H1 (cell line): ENCODE data around the gene PPP1R3G. TPM values are rescaled to one million over a fixed set of nuclear protein-coding genes. Genes with fewer than 3 reads are reported as not detected.

Experiments
- POLR2AphosphoS5 ChIP-seq: IDR thresholded peaks from 2 replicates; pipeline ENCODE4 v1.6.1; 2011; ENCODE audit warnings: low read depth, low read length
- RXRA ChIP-seq: IDR thresholded peaks from 2 replicates; pipeline ENCODE4 v1.6.1; 2011; ENCODE audit warnings: low read depth, mild to moderate bottlenecking, low read length, moderate library complexity; ENCODE audit not compliant: insufficient read depth
- TBP ChIP-seq: IDR thresholded peaks from 2 replicates; pipeline ENCODE4 v1.6.1; 2011; ENCODE audit warnings: low read depth, low read length, improper control_type of control experiment
- polyA plus RNA-seq, 7 experiments: library from polyadenylated mRNA; depleted of rRNA in 3 of 7; stranded (reverse) in 5 of 7; unstranded in 2 of 7; fragments of >200 nt in 5 of 7; fragments of 200-250 nt in 2 of 7; gene quantifications; 1 replicate in 5 of 7; 2 replicates in 1 of 7; 4 replicates in 1 of 7; pipeline versions ENCODE4 v1.2.1 to v1.2.3, GENCODE V29; 2011 to 2013; ENCODE audit warnings: missing spikeins in 2 of 7, mixed read lengths in 2 of 7
- total RNA-seq: library from RNA; stranded (reverse); fragmentation: NEBNext Ultra II Directional; extraction: Animal tissue kit (Norgen Biotek cat#: 25700); gene quantifications from 2 replicates; pipeline ENCODE4 v1.2.1, GENCODE V29; 2021

PPP1R3G gene
- total and polyA plus RNA-seq, 2 of the 8 experiments (the other 6 are each of a cell fraction or from before 2014, with no cell fraction given), result 0.03 to 0.09 TPM

- TF ChIP-seq TBP (no peak), RXRA (no peak), POLR2AphosphoS5 (no peak)
Measured at GRCh38 chr6:5085648-5086293, 630 bp downstream of the PPP1R3G start (continued).
